H9 (cell line): ENCODE data around the gene ARHGAP25. TPM values are rescaled to one million over a fixed set of nuclear protein-coding genes. Genes with fewer than 3 reads are reported as not detected.

ENCODE experiments used
- DNase-seq: peaks from one replicate; pipeline ENCODE4 v3.0.0-alpha.2; 2017
- H2AFZ ChIP-seq: one replicate; pipeline ENCODE4 v1.6.1; 2013; ENCODE audit warnings: mild to moderate bottlenecking, low read length, control low read depth, moderate library complexity
- H2AK5ac ChIP-seq: 2 replicates; pipeline ENCODE4 v1.6.1; 2013; ENCODE audit warnings: low read length, control low read depth, mixed read lengths; ENCODE audit not compliant: insufficient read length
- H2BK120ac ChIP-seq: one replicate; pipeline ENCODE4 v1.6.1; 2013; ENCODE audit warnings: low read depth, mild to moderate bottlenecking, low read length, control low read depth, inconsistent platforms; ENCODE audit not compliant: poor library complexity, severe bottlenecking
- H2BK12ac ChIP-seq: 2 replicates; pipeline ENCODE4 v1.6.1; 2013; ENCODE audit warnings: low read length, control low read depth, mixed read lengths, low read depth; ENCODE audit not compliant: insufficient read length
- H2BK15ac ChIP-seq: 2 replicates; pipeline ENCODE4 v1.6.1; 2013; ENCODE audit warnings: low read depth, low read length, control low read depth
- H2BK20ac ChIP-seq: one replicate; pipeline ENCODE4 v1.6.1; 2013; ENCODE audit warnings: low read depth, mild to moderate bottlenecking, low read length, control low read depth, inconsistent platforms; ENCODE audit not compliant: poor library complexity, severe bottlenecking
- H2BK5ac ChIP-seq: 2 replicates; pipeline ENCODE4 v1.6.1; 2013; ENCODE audit warnings: low read length, control low read depth, mixed read lengths; ENCODE audit not compliant: insufficient read length
- H3K14ac ChIP-seq: 2 replicates; pipeline ENCODE4 v1.6.1; 2013; ENCODE audit warnings: low read length, control low read depth; ENCODE audit not compliant: insufficient read depth
- H3K18ac ChIP-seq: 2 replicates; pipeline ENCODE4 v1.6.1; 2013; ENCODE audit warnings: low read depth, mild to moderate bottlenecking, mixed read lengths, low read length, control low read depth; ENCODE audit not compliant: insufficient read length
- H3K23ac ChIP-seq: 2 replicates; pipeline ENCODE4 v1.6.1; 2013; ENCODE audit warnings: low read length, control low read depth, mixed read lengths, low read depth; ENCODE audit not compliant: insufficient read length
- H3K23me2 ChIP-seq: 2 replicates; pipeline ENCODE4 v1.6.1; 2013; ENCODE audit warnings: low read depth, mild to moderate bottlenecking, mixed read lengths, low read length, control low read depth; ENCODE audit not compliant: insufficient read length, poor library complexity, severe bottlenecking
- H3K27ac ChIP-seq: 2 replicates; pipeline ENCODE4 v1.5.1; 2013; ENCODE audit warnings: low read length, control low read depth, mixed read lengths, low read depth; ENCODE audit not compliant: insufficient read length
- H3K27me3 ChIP-seq: 2 replicates; pipeline ENCODE4 v1.6.1; 2013; ENCODE audit warnings: low read length, control low read depth, inconsistent platforms; ENCODE audit not compliant: insufficient read depth
- H3K4ac ChIP-seq: 2 replicates; pipeline ENCODE4 v1.6.1; 2013; ENCODE audit warnings: low read depth, mild to moderate bottlenecking, control low read depth, inconsistent platforms, low read length, moderate library complexity
- H3K4me1 ChIP-seq: 2 replicates; pipeline ENCODE4 v1.6.1; 2013; ENCODE audit warnings: low read length, control low read depth, inconsistent platforms; ENCODE audit not compliant: insufficient read depth
- H3K4me2 ChIP-seq: 2 replicates; pipeline ENCODE4 v1.6.1; 2013; ENCODE audit warnings: low read length, control low read depth, mixed read lengths; ENCODE audit not compliant: insufficient read length, insufficient read depth
- H3K56ac ChIP-seq: 2 replicates; pipeline ENCODE4 v1.6.1; 2013; ENCODE audit warnings: low read depth, mild to moderate bottlenecking, mixed read lengths, low read length, control low read depth; ENCODE audit not compliant: insufficient read length
- H3K79me1 ChIP-seq: 2 replicates; pipeline ENCODE4 v1.6.1; 2013; ENCODE audit warnings: low read depth, mild to moderate bottlenecking, moderate library complexity, low read length, control low read depth, inconsistent platforms; ENCODE audit not compliant: insufficient read depth, poor library complexity, severe bottlenecking
- H3K79me2 ChIP-seq: 2 replicates; pipeline ENCODE4 v1.6.1; 2013; ENCODE audit warnings: low read length, control low read depth, inconsistent platforms; ENCODE audit not compliant: insufficient read depth
- H3K9ac ChIP-seq: 2 replicates; pipeline ENCODE4 v1.6.1; 2013; ENCODE audit warnings: low read length, control low read depth, mixed read lengths; ENCODE audit not compliant: insufficient read length; ENCODE audit errors: extremely low read depth
- H3K9me3 ChIP-seq: one replicate; pipeline ENCODE4 v1.6.1; 2013; ENCODE audit warnings: low read depth, low read length, inconsistent platforms; ENCODE audit not compliant: control insufficient read depth
- H3T11ph ChIP-seq: one replicate; pipeline ENCODE4 v1.6.1; 2013; ENCODE audit warnings: mild to moderate bottlenecking, low read length, control low read depth, inconsistent platforms
- H4K20me1 ChIP-seq: one replicate; pipeline ENCODE4 v1.6.1; 2013; ENCODE audit not compliant: control insufficient read depth, insufficient read length, insufficient read depth
- H4K5ac ChIP-seq: 2 replicates; pipeline ENCODE4 v1.6.1; 2013; ENCODE audit warnings: low read depth, mild to moderate bottlenecking, mixed read lengths, low read length, control low read depth; ENCODE audit not compliant: insufficient read length
- H4K8ac ChIP-seq: replicated peaks from 2 replicates; pipeline ENCODE4 v1.6.1; 2013; ENCODE audit warnings: low read length, control low read depth, mixed read lengths, low read depth; ENCODE audit not compliant: insufficient read length
- H4K91ac ChIP-seq: 2 replicates; pipeline ENCODE4 v1.6.1; 2013; ENCODE audit warnings: low read depth, mild to moderate bottlenecking, moderate library complexity, mixed read lengths, low read length, control low read depth; ENCODE audit not compliant: insufficient read length
- H3K27ac Mint-ChIP-seq, 3 experiments: 2 replicates in 2 of 3; 3 replicates in 1 of 3; pipeline ENCODE4 v1.8.0; 2020 to 2021; ENCODE audit warnings: mixed read lengths in 3 of 3, mild to moderate bottlenecking in 1 of 3, moderate library complexity in 1 of 3
- H3K27me3 Mint-ChIP-seq: 2 replicates; pipeline ENCODE4 v1.8.0; 2021; ENCODE audit warnings: low read depth, mild to moderate bottlenecking, moderate library complexity, mixed read lengths
- H3K36me3 Mint-ChIP-seq, 3 experiments: 2 replicates in 2 of 3; 3 replicates in 1 of 3; pipeline ENCODE4 v1.8.0; 2020 to 2021; ENCODE audit warnings: low read depth in 3 of 3, mixed read lengths in 3 of 3; ENCODE audit not compliant: insufficient read depth in 1 of 3
- H3K4me1 Mint-ChIP-seq, 2 experiments: 2 replicates each; pipeline ENCODE4 v1.8.0; 2020; ENCODE audit warnings: mixed read lengths in 2 of 2
- H3K4me3 Mint-ChIP-seq, 2 experiments: 2 replicates in 1 of 2; 3 replicates in 1 of 2; pipeline ENCODE4 v1.8.0; 2020 to 2021; ENCODE audit warnings: mild to moderate bottlenecking in 2 of 2, mixed read lengths in 2 of 2, moderate library complexity in 1 of 2
- H3K9me3 Mint-ChIP-seq, 2 experiments: 2 replicates in 1 of 2; 3 replicates in 1 of 2; pipeline ENCODE4 v1.8.0; 2020; ENCODE audit warnings: mild to moderate bottlenecking in 2 of 2, mixed read lengths in 2 of 2, moderate library complexity in 1 of 2
- WGBS: extraction: QIAGEN DNeasy Blood & Tissue Kit; methylation state at CpG from one replicate; pipeline ENCODE4 v1.1.7; 2013; ENCODE audit warnings: missing lambda C conversion rate, low lambda C conversion rate, mixed read lengths; ENCODE audit not compliant: insufficient read length; ENCODE audit errors: extremely low coverage; 5-methylcytosine and 5-hydroxymethylcytosine counted together
- total RNA-seq: library from RNA; stranded (reverse); gene quantifications from 2 replicates; pipeline ENCODE4 v1.2.1, GENCODE V29; 2021
- TF ChIP-seq, protein P1 (sequence below): fragments of 200-600 bp; sonication (generic); conservative IDR thresholded peaks from 3 replicates; pipeline ENCODE4 v1.8.0; 2021; ENCODE audit warnings: antibody characterized with exemption, mild to moderate bottlenecking

The ARHGAP25 gene
- total RNA-seq, 1 experiment from 2014 or later = 1.3 TPM

DNA sequence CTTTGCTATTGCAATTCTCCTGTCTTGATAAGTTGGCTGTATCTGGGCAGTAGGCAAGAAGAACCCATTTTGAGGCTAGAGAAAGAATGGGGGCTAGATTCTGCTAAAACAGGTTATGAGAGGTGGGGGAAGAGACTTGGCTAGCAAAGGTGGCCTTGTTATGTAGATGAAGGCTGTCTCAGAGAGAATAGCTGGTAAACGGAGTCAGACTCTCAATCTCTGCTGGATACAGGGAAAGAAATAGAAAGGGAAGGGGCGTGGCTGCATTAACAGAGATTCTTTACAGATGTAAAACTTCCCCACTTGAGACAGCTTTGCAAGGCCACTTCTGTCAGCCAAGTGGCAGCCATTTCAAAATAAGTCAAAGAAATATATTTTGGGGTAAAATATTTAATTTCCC, 38.1 kb upstream of the ARHGAP25 start:
- Histone ChIP-seq H2BK5ac (no peak overlapping the region), H2BK120ac (no peak overlapping the region), H2BK12ac (no peak overlapping the region), H3K23me2 (no peaks in the 10 kb centered on the region), H3K4me2 (no peak overlapping the region), H2AK5ac (no peak overlapping the region), H4K91ac (no peak overlapping the region), H3K79me1 (no peaks in the 10 kb centered on the region), H3K23ac (no peak overlapping the region), H2AFZ (no peak overlapping the region), H3K14ac (no peak overlapping the region), H3K27ac (no peak overlapping the region), H3K27me3 (no peaks in the 10 kb centered on the region), H3K4ac (no peak overlapping the region), H4K5ac (no peak overlapping the region), H3K56ac (no peak overlapping the region), H4K8ac (no peak overlapping the region), H4K20me1 (no peaks in the 10 kb centered on the region), H3K18ac (no peak overlapping the region), H3T11ph (no peak overlapping the region), H3K9ac (no peak overlapping the region), H2BK15ac (no peak overlapping the region), H3K79me2 (no peaks in the 10 kb centered on the region), H3K4me1 (no peaks in the 10 kb centered on the region; the same call in 1 of the 2 replicates), H3K9me3 (peaks cover 5% of the 10 kb centered on the region), H2BK20ac (no peak overlapping the region)
- Mint-ChIP-seq H3K9me3 (peaks cover 26 to 40% of the 10 kb centered on the region in 2 experiments), H3K36me3 (peaks cover 30 to 52% (median 41%) of the 10 kb centered on the region in 3 experiments), H3K4me3 (no peak overlapping the region; a peak in 1 of 5 replicates), H3K27ac (peak overlapping the region in 1 of 3 experiments; percentile 54; a peak in 2 of 7 replicates), H3K4me1 (peaks cover 11 to 20% of the 10 kb centered on the region in 2 experiments), H3K27me3 (no peaks in the 10 kb centered on the region; the same call in 1 of the 2 replicates)
- no peak for DNase-seq
- WGBS = no CpG with 5 or more reads among the region's 2 CpGs
- TF ChIP-seq, protein P1, sequence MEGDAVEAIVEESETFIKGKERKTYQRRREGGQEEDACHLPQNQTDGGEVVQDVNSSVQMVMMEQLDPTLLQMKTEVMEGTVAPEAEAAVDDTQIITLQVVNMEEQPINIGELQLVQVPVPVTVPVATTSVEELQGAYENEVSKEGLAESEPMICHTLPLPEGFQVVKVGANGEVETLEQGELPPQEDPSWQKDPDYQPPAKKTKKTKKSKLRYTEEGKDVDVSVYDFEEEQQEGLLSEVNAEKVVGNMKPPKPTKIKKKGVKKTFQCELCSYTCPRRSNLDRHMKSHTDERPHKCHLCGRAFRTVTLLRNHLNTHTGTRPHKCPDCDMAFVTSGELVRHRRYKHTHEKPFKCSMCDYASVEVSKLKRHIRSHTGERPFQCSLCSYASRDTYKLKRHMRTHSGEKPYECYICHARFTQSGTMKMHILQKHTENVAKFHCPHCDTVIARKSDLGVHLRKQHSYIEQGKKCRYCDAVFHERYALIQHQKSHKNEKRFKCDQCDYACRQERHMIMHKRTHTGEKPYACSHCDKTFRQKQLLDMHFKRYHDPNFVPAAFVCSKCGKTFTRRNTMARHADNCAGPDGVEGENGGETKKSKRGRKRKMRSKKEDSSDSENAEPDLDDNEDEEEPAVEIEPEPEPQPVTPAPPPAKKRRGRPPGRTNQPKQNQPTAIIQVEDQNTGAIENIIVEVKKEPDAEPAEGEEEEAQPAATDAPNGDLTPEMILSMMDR = no peak
